Sigmoid colon (tissue), 7 donors: Measurements from ENCODE around the gene SIGLEC5. TPM values are rescaled to one million over a fixed set of nuclear protein-coding genes. Genes with fewer than 3 reads are reported as not detected.
"Not testable (repeated sequence)": the region's sequence is repeated elsewhere in the genome, so short reads cannot be mapped to it uniquely, and the experiment has no call there.

ENCODE experiments used
- DNase-seq: peaks from one replicate; pipeline ENCODE4 v3.0.0-alpha.2; 2019
- H3K27ac ChIP-seq, 4 donors: fragments of 200-600 bp; sonication (generic); one replicate each; pipeline ENCODE4 v1.5.1; 2016 to 2019; ENCODE audit warnings: mild to moderate bottlenecking in 1 of 4
- H3K27me3 ChIP-seq, 3 donors: fragments of 200-600 bp; sonication (generic); one replicate each; pipeline ENCODE4 v1.5.1; 2019; ENCODE audit warnings: mild to moderate bottlenecking in 1 of 3
- H3K36me3 ChIP-seq, 4 donors: fragments of 200-600 bp; sonication (generic); one replicate each; pipeline ENCODE4 v1.5.1; 2016 to 2019
- H3K4me1 ChIP-seq, 4 donors: fragments of 200-600 bp; sonication (generic); one replicate each; pipeline ENCODE4 v1.5.1; 2017 to 2019
- H3K4me3 ChIP-seq, 4 donors: fragments of 200-600 bp; sonication (generic); one replicate each; pipeline ENCODE4 v1.5.1; 2017 to 2019; ENCODE audit warnings: mild to moderate bottlenecking in 2 of 4, moderate library complexity in 1 of 4
- H3K9me3 ChIP-seq, 4 donors: fragments of 200-600 bp in 3 of 4; sonication (generic) in 3 of 4; one replicate each; pipeline versions ENCODE4 v1.5.1 to v1.6.1; 2013 to 2019
- CTCF ChIP-seq, 4 experiments: fragments of 450-650 bp in 3 of 4; fragments of 200-600 bp in 1 of 4; IDR thresholded peaks; one replicate each; pipeline ENCODE4 v1.5.1; 2016 to 2019; ENCODE audit warnings: antibody characterized with exemption in 4 of 4, mild to moderate bottlenecking in 3 of 4, moderate library complexity in 2 of 4
- EP300 ChIP-seq, 4 donors: sonication (generic); formaldehyde crosslinking; IDR thresholded peaks; one replicate each; pipeline ENCODE4 v1.6.1; 2017; ENCODE audit warnings: antibody characterized with exemption in 4 of 4
- POLR2A ChIP-seq, 2 donors: fragments of 450-650 bp; IDR thresholded peaks; one replicate each; pipeline ENCODE4 v1.6.1; 2016; ENCODE audit warnings: antibody characterized with exemption in 2 of 2, mild to moderate bottlenecking in 2 of 2, moderate library complexity in 2 of 2
- POLR2AphosphoS5 ChIP-seq, 4 donors: sonication (generic); formaldehyde crosslinking; IDR thresholded peaks; one replicate each; pipeline ENCODE4 v1.6.1; 2017; ENCODE audit warnings: antibody characterized with exemption in 4 of 4
- WGBS, 2 donors: extraction: QIAGEN DNeasy Blood & Tissue Kit; methylation state at CpG; one replicate each; pipeline ENCODE4 v1.1.7; 2013; 5-methylcytosine and 5-hydroxymethylcytosine counted together
- intact Hi-C: fragments of 100-400 bp; cut with DNase I; formaldehyde crosslinking; loops from one replicate; pipeline ENCODE4 v1.15.1; 2023
- polyA plus RNA-seq, 3 donors: library from polyadenylated mRNA; stranded (reverse); fragments of 200-250 nt; gene quantifications; one replicate each; pipeline ENCODE4 v1.2.3, GENCODE V29; 2013
- total RNA-seq, 4 donors: library from RNA; depleted of rRNA; stranded (reverse); fragments of >200 nt; gene quantifications; one replicate each; pipeline ENCODE4 v1.1.0, GENCODE V29; 2016
- donor health status: healthy with polysubstance abuse.
- donor health status: Bipolar disorder and iron deficiency.
- donor health status: healthy.

SIGLEC5 gene
- total RNA-seq, result under 1 TPM; 0.36 to 0.68 (median 0.52) TPM
- polyA plus RNA-seq, result not detected

- H3K27ac ChIP-seq, H3K36me3 ChIP-seq, DNase-seq, intact Hi-C loops, H3K4me1 ChIP-seq, H3K9me3 ChIP-seq, H3K4me3 ChIP-seq: not testable (repeated sequence)
- peaks cover 0 to 23% (median 0%) of the 10 kb centered on the region in 3 donors for H3K27me3 ChIP-seq
- WGBS, 2 donors, result 29 to 73% methylated on average over 10 of the region's 13 CpGs
Measured at GRCh38 chr19:51630315-51630714, at the start of gene SIGLEC5. TSS of gene SIGLEC5 (minus strand) at chr19:51630401. CDS start at chr19:51630335, 66 bp downstream.

GRCh38 chr19:51676566-51677083 is 46.4 kb upstream of the SIGLEC5 start:
- Histone ChIP-seq H3K27me3 (no peaks in the 10 kb centered on the region), H3K4me1 (no peaks in the 10 kb centered on the region), H3K4me3 (no peak overlapping the region), H3K36me3 (no peaks in the 10 kb centered on the region), H3K9me3 (no peaks in the 10 kb centered on the region), H3K27ac (no peak overlapping the region)
- TF ChIP-seq EP300 (IDR thresholded peaks at IDR 0.05) (no peak), POLR2AphosphoS5 (IDR thresholded peaks at IDR 0.05) (no peak), CTCF (IDR thresholded peaks at IDR 0.05) (no peak), POLR2A (IDR thresholded peaks at IDR 0.05) (no peak)
- intact Hi-C loops, result no loop called here
- DNase-seq, result no peak
- 65 to 83% methylated on average over 11 of the region's 11 CpGs for WGBS, 2 donors

DNA sequence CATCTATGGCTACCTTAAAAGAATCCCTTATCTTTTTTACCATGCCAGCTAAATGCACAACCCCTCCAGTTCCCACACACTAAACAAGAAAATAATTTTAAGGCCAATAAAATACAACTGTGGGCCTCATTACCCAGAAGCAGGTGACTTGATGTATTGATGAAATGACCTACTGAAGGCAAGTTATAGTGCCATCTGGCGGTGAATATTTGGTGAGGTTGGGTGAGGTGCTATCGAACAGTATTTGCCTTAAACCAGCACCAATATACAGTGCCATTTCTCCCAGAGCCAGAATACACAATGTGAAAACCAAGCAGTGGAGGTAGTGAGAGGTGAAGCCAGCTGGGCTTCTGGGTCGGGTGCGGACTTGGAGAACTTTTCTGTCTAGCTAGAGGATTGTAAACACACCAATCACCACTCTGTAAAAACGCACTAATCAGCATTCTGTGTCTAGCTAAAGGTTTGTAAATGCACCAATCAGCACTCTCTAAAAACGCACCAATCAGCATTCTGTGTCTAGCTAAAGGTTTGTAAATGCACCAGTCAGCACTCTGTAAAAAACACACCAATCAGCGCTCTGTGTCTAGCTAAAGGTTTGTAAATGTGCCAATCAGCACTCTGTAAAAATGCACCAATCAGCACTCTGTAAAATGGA is 45.8 kb upstream of the SIGLEC5 start:
- 63 to 64% methylated on average over 7 of the region's 7 CpGs for WGBS, 2 donors
- H3K27ac ChIP-seq, H3K27me3 ChIP-seq, intact Hi-C loops, H3K4me1 ChIP-seq, H3K36me3 ChIP-seq, DNase-seq, H3K4me3 ChIP-seq, H3K9me3 ChIP-seq: not testable (repeated sequence)
- TF ChIP-seq CTCF (IDR thresholded peaks at IDR 0.05), result peak in 1 of 4 experiments; percentile 28

DNA sequence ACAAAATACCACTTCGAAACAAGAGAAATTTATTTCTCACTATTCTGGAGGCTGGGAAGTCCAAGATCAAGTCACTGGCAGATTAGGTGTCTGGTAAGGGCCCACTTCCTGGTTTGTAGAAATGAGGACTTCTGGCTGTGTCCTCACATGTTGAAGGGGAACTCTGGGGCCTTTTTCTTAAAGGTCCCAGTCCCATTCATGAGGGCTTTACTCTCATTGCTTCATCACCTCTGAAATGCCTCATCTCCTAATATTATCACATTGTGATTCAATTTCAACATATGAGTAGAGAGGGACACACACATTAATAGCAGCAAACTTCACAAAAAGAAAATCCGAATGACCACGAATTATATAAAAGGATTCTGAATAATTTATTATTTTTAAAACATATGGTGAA is 38.0 kb upstream of the SIGLEC5 start:
- intact Hi-C loops, result no loop called here
- H3K27me3 ChIP-seq, result peaks cover 0 to 29% (median 12%) of the 10 kb centered on the region in 3 donors
- no peak overlapping the region for H3K27ac ChIP-seq
- no peaks in the 10 kb centered on the region for H3K9me3 ChIP-seq
- TF ChIP-seq POLR2A (IDR thresholded peaks at IDR 0.05) (no peak), EP300 (IDR thresholded peaks at IDR 0.05) (no peak), CTCF (IDR thresholded peaks at IDR 0.05) (no peak), POLR2AphosphoS5 (IDR thresholded peaks at IDR 0.05) (no peak)
- H3K36me3 ChIP-seq, result no peaks in the 10 kb centered on the region
- no peaks in the 10 kb centered on the region for H3K4me1 ChIP-seq
- no peak for DNase-seq
- WGBS, 2 donors, result 72 to 88% methylated on average over 3 of the region's 3 CpGs
- no peak overlapping the region for H3K4me3 ChIP-seq

- Histone ChIP-seq H3K4me3 (no peak overlapping the region), H3K27me3 (peaks cover 0 to 39% (median 12%) of the 10 kb centered on the region in 3 donors), H3K4me1 (no peaks in the 10 kb centered on the region), H3K27ac (no peak overlapping the region), H3K9me3 (no peaks in the 10 kb centered on the region), H3K36me3 (no peaks in the 10 kb centered on the region)
- DNase-seq, result no peak
- TF ChIP-seq POLR2AphosphoS5 (IDR thresholded peaks at IDR 0.05), result no peak
- TF ChIP-seq EP300 (IDR thresholded peaks at IDR 0.05), result no peak
- no peak for TF ChIP-seq POLR2A (IDR thresholded peaks at IDR 0.05)
- no peak for TF ChIP-seq CTCF (IDR thresholded peaks at IDR 0.05)
- intact Hi-C loops, result no loop called here
- WGBS, 2 donors, result 51 to 68% methylated on average over 3 of the region's 3 CpGs
Measured at GRCh38 chr19:51664997-51665396, 34.8 kb upstream of the SIGLEC5 start.
